ENCODE results near the gene TTC6. TPM values are rescaled to one million over a fixed set of nuclear protein-coding genes. Genes with fewer than 3 reads are reported as not detected.
A peak's percentile ranks its signal among the peaks of the same experiment; 100 is the strongest.

The TTC6 gene
- total RNA-seq, 1 experiment from 2014 or later = not detected

DNA sequence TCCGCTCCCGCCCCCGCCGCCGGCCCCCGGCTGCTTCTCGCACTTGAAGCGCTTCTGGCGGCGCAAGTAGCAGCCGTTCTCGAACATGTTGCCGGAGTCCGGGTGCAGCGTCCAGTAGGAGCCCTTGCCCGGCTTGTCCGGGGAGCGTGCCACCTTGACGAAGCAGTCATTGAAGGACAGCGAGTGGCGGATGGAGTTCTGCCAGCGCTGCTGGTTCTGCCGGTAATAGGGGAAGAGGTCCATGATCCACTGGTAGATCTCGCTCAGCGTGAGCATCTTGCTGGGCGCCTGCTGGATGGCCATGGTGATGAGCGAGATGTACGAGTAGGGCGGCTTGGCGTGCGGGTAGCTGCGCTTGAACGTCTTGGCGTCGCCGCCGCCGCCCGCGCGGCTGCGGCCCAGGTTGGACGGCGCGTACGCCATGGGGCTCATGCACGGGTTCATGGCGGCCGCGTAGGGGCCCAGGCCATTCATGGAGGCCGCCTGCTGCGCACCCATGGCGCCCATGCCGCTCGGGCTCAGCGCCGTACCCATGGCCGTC lies 3.4 kb upstream of the TTC6 start:
- no peak overlapping the region for H3K4me3 ChIP-seq (ENCODE audit: low read length)
- no peak overlapping the region for H2AFZ ChIP-seq (ENCODE audit: low read length)
- peaks cover 8% of the 10 kb centered on the region for H3K4me1 ChIP-seq (ENCODE audit: low read length)
- no peak for DNase-seq
- H4K20me1 ChIP-seq (ENCODE audit: insufficient read depth, low read depth, low read length) = no peaks in the 10 kb centered on the region
- H3K9me3 ChIP-seq (ENCODE audit: low read length) = no peaks in the 10 kb centered on the region
- H3K27me3 ChIP-seq (ENCODE audit: low read length) = no peaks in the 10 kb centered on the region
- H3K79me2 ChIP-seq (ENCODE audit: low read length) = no peaks in the 10 kb centered on the region
- no peak overlapping the region for H3K9ac ChIP-seq (ENCODE audit: low read length)
- H3K27ac ChIP-seq (ENCODE audit: low read length) = no peak overlapping the region
- no peaks in the 10 kb centered on the region for H3K36me3 ChIP-seq (ENCODE audit: insufficient read depth, low read length)
- H3K9me2 ChIP-seq (replicated peaks; ENCODE audit: insufficient read depth, low read length) = no peaks in the 10 kb centered on the region
- H3K4me2 ChIP-seq (ENCODE audit: low read depth, low read length, poor library complexity, severe bottlenecking) = no peak overlapping the region

- H3K9me3 ChIP-seq (ENCODE audit: low read length) = no peaks in the 10 kb centered on the region
- no peak overlapping the region for H3K27ac ChIP-seq (ENCODE audit: low read length)
- no peaks in the 10 kb centered on the region for H3K27me3 ChIP-seq (ENCODE audit: low read length)
- H3K4me3 ChIP-seq (ENCODE audit: low read length) = no peak overlapping the region
- no peaks in the 10 kb centered on the region for H4K20me1 ChIP-seq (ENCODE audit: insufficient read depth, low read depth, low read length)
- H3K4me1 ChIP-seq (ENCODE audit: low read length) = peaks cover 8% of the 10 kb centered on the region
- H3K36me3 ChIP-seq (ENCODE audit: insufficient read depth, low read length) = no peaks in the 10 kb centered on the region
- H3K79me2 ChIP-seq (ENCODE audit: low read length) = no peaks in the 10 kb centered on the region
- H2AFZ ChIP-seq (ENCODE audit: low read length) = no peak overlapping the region
- H3K9me2 ChIP-seq (replicated peaks; ENCODE audit: insufficient read depth, low read length) = no peaks in the 10 kb centered on the region
- no peak for DNase-seq
- H3K9ac ChIP-seq (ENCODE audit: low read length) = no peak overlapping the region
- no peak overlapping the region for H3K4me2 ChIP-seq (ENCODE audit: low read depth, low read length, poor library complexity, severe bottlenecking)
Observed at GRCh38 chr14:37592482-37593408, 2.7 kb upstream of the TTC6 start.

- Histone ChIP-seq H4K20me1 (ENCODE audit: insufficient read depth, low read depth, low read length) (no peaks in the 10 kb centered on the region), H3K9ac (ENCODE audit: low read length) (no peak overlapping the region), H3K27ac (ENCODE audit: low read length) (no peak overlapping the region), H3K4me3 (ENCODE audit: low read length) (no peak overlapping the region), H3K4me1 (ENCODE audit: low read length) (peaks cover 8% of the 10 kb centered on the region), H2AFZ (ENCODE audit: low read length) (no peak overlapping the region), H3K4me2 (ENCODE audit: low read depth, low read length, poor library complexity, severe bottlenecking) (no peak overlapping the region), H3K9me3 (ENCODE audit: low read length) (no peaks in the 10 kb centered on the region), H3K9me2 (replicated peaks; ENCODE audit: insufficient read depth, low read length) (no peaks in the 10 kb centered on the region), H3K36me3 (ENCODE audit: insufficient read depth, low read length) (no peaks in the 10 kb centered on the region), H3K27me3 (ENCODE audit: low read length) (no peaks in the 10 kb centered on the region), H3K79me2 (ENCODE audit: low read length) (no peaks in the 10 kb centered on the region)
- no peak for DNase-seq
Observed at GRCh38 chr14:37593511-37594237, 1.8 kb upstream of the TTC6 start.

DNA sequence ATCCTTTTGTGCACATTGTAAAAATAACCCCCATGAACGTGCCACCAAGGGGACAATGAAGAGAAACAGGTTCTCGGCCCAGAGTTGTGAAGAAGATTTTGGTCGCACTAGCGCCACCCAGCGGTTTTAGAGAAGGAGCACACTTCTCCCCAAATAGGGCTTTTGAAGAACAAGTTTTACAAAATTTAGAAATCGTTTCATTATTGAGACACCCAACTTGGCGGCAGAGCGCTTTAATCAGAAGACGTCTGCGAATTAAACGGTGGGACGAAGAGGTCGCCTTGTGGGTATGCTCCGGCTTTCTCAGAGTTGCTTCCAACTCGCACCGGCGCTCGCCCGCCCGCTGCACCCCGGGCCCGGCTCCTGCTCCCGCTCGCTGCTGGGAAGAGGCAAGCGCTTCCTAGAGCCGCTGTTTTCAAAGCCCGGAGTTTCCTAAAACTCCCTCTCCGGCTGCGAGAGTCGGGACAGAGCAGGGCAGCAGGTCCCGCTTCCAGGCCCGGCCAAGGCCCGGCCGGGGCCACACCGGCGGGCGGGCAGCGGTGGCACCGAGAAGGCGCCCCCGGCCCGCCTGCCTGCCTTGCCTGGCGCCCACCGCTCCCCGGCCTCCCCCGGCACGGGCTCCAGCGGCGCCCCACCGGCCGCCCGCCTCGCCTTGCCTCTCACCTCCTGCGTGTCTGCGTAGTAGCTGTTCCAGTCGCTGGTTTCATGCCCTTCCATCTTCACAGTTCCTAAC lies 1.0 kb upstream of the TTC6 start:
- H3K27me3 ChIP-seq (ENCODE audit: low read length) = no peaks in the 10 kb centered on the region
- no peaks in the 10 kb centered on the region for H3K36me3 ChIP-seq (ENCODE audit: insufficient read depth, low read length)
- H3K4me2 ChIP-seq (ENCODE audit: low read depth, low read length, poor library complexity, severe bottlenecking) = no peak overlapping the region

GRCh38 chr14:37595809-37596621 lies 586 bp downstream of the TTC6 start:
- Histone ChIP-seq H4K20me1 (ENCODE audit: insufficient read depth, low read depth, low read length) (no peaks in the 10 kb centered on the region), H3K79me2 (ENCODE audit: low read length) (no peaks in the 10 kb centered on the region), H3K4me2 (ENCODE audit: low read depth, low read length, poor library complexity, severe bottlenecking) (no peak overlapping the region), H3K4me3 (ENCODE audit: low read length) (no peak overlapping the region), H3K36me3 (ENCODE audit: insufficient read depth, low read length) (no peaks in the 10 kb centered on the region), H3K9me3 (ENCODE audit: low read length) (no peaks in the 10 kb centered on the region), H3K27ac (ENCODE audit: low read length) (no peak overlapping the region), H3K4me1 (ENCODE audit: low read length) (no peaks in the 10 kb centered on the region), H3K27me3 (ENCODE audit: low read length) (no peaks in the 10 kb centered on the region), H2AFZ (ENCODE audit: low read length) (no peak overlapping the region), H3K9me2 (replicated peaks; ENCODE audit: insufficient read depth, low read length) (no peaks in the 10 kb centered on the region), H3K9ac (ENCODE audit: low read length) (no peak overlapping the region)
- no peak for DNase-seq

More for the DNA sequence above, 1.0 kb upstream of the TTC6 start:
- Histone ChIP-seq H3K79me2 (ENCODE audit: low read length) (no peaks in the 10 kb centered on the region), H4K20me1 (ENCODE audit: insufficient read depth, low read depth, low read length) (no peaks in the 10 kb centered on the region), H3K4me3 (ENCODE audit: low read length) (no peak overlapping the region), H3K4me1 (ENCODE audit: low read length) (peaks cover 4% of the 10 kb centered on the region), H2AFZ (ENCODE audit: low read length) (no peak overlapping the region), H3K27ac (ENCODE audit: low read length) (no peak overlapping the region), H3K9ac (ENCODE audit: low read length) (no peak overlapping the region), H3K9me3 (ENCODE audit: low read length) (no peaks in the 10 kb centered on the region), H3K9me2 (replicated peaks; ENCODE audit: insufficient read depth, low read length) (no peaks in the 10 kb centered on the region)
- peak; percentile 94 for DNase-seq

GRCh38 chr14:37596790-37597472 lies 1.5 kb downstream of the TTC6 start:
- no peaks in the 10 kb centered on the region for H4K20me1 ChIP-seq (ENCODE audit: insufficient read depth, low read depth, low read length)
- H2AFZ ChIP-seq (ENCODE audit: low read length) = no peak overlapping the region
- H3K9me2 ChIP-seq (replicated peaks; ENCODE audit: insufficient read depth, low read length) = no peaks in the 10 kb centered on the region
- no peaks in the 10 kb centered on the region for H3K36me3 ChIP-seq (ENCODE audit: insufficient read depth, low read length)
- no peak overlapping the region for H3K4me3 ChIP-seq (ENCODE audit: low read length)
- H3K79me2 ChIP-seq (ENCODE audit: low read length) = no peaks in the 10 kb centered on the region
- H3K4me1 ChIP-seq (ENCODE audit: low read length) = no peaks in the 10 kb centered on the region
- no peaks in the 10 kb centered on the region for H3K27me3 ChIP-seq (ENCODE audit: low read length)
- no peak overlapping the region for H3K9ac ChIP-seq (ENCODE audit: low read length)
- no peak for DNase-seq
- H3K4me2 ChIP-seq (ENCODE audit: low read depth, low read length, poor library complexity, severe bottlenecking) = no peak overlapping the region
- H3K27ac ChIP-seq (ENCODE audit: low read length) = no peak overlapping the region
- no peaks in the 10 kb centered on the region for H3K9me3 ChIP-seq (ENCODE audit: low read length)

DNA sequence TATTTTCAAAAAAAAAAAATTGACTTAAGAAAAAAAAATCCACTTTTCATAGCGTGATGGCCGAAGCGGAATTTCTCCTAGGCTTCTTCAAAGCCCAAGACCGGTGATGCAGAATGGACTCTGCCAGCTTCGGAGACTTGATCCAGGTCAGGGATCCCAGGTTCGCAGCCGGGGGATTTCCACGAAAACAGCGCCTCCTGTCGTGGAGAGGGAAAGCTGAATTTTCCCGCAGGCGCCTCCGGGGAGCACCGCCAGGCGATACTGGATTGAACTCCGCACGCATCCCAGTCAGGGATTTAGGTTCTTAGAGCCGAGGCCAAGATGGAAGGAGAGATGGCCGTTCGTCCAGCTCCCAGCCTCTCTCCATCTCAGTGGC lies 2.1 kb downstream of the TTC6 start:
- no peak overlapping the region for H2AFZ ChIP-seq (ENCODE audit: low read length)
- H4K20me1 ChIP-seq (ENCODE audit: insufficient read depth, low read depth, low read length) = no peaks in the 10 kb centered on the region
- H3K4me2 ChIP-seq (ENCODE audit: low read depth, low read length, poor library complexity, severe bottlenecking) = no peak overlapping the region
- H3K4me1 ChIP-seq (ENCODE audit: low read length) = no peaks in the 10 kb centered on the region
- no peak overlapping the region for H3K4me3 ChIP-seq (ENCODE audit: low read length)
- H3K36me3 ChIP-seq (ENCODE audit: insufficient read depth, low read length) = no peaks in the 10 kb centered on the region
- H3K9ac ChIP-seq (ENCODE audit: low read length) = no peak overlapping the region
- H3K27me3 ChIP-seq (ENCODE audit: low read length) = no peaks in the 10 kb centered on the region
- no peak for DNase-seq
- no peaks in the 10 kb centered on the region for H3K9me3 ChIP-seq (ENCODE audit: low read length)
- H3K27ac ChIP-seq (ENCODE audit: low read length) = no peak overlapping the region
- H3K79me2 ChIP-seq (ENCODE audit: low read length) = no peaks in the 10 kb centered on the region
- H3K9me2 ChIP-seq (replicated peaks; ENCODE audit: insufficient read depth, low read length) = no peaks in the 10 kb centered on the region
